Activated CD4-positive, alpha-beta T cell treated with anti-CD3 and anti-CD28 coated beads, Interleukin-2, amount 50 U/mL, for 24 hours (primary cell): Measurements from ENCODE around the gene LIX1L.

ENCODE experiments used
- DNase-seq, 2 donors: peaks; one replicate each; pipeline ENCODE4 v3.0.0-alpha.2; 2020; ENCODE audit warnings: low read depth in 1 of 2, low spot score in 1 of 2

LIX1L gene

GRCh38 chr1:145963265-145964019, 5.6 kb upstream of the LIX1L start:
- no peak for DNase-seq

DNA sequence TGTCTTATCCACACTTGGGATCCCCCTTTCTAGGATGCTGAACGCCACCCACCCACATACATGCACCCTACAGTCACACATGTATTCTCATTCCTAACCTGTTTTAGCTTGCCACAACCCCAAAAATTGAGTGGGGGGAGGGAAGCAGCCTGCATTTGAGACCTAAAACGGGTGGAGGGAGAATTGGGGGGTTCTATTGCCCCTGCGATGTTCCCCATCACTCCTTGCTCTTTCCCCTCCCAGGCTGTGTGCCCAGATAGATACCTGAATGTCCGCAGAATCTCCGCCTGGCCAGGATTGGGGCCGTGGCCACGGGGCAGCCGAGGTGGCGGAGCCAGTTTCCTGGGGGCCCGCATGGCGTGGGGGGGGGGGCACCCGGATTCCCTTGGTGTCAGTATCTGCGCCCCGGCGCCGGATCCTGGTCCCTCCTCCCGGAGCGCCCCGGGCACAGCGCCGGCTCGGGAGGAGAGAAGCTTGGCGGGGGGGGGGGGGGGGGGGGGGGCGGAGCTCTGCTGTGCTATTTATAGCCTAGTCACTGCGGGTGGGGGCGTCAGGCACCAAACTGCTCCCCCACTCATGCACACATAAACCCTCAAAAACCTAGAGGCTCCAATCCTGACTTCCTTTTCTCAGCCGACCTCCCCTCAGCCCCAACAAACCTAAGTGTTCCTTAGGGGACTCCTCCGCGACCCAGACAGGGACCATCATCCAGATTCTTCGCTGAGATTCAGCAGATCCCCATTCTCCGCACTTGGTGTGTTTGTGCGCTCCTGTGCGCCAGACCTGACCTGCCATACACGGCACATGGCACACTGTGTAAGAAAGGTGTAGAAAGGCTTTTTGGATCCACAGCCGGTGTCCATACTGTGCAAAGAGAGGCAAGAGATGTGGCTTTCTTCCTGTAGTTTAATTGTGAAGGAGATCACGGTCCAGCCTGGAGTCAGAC, 4.6 kb upstream of the LIX1L start:
- DNase-seq = no peak

DNA sequence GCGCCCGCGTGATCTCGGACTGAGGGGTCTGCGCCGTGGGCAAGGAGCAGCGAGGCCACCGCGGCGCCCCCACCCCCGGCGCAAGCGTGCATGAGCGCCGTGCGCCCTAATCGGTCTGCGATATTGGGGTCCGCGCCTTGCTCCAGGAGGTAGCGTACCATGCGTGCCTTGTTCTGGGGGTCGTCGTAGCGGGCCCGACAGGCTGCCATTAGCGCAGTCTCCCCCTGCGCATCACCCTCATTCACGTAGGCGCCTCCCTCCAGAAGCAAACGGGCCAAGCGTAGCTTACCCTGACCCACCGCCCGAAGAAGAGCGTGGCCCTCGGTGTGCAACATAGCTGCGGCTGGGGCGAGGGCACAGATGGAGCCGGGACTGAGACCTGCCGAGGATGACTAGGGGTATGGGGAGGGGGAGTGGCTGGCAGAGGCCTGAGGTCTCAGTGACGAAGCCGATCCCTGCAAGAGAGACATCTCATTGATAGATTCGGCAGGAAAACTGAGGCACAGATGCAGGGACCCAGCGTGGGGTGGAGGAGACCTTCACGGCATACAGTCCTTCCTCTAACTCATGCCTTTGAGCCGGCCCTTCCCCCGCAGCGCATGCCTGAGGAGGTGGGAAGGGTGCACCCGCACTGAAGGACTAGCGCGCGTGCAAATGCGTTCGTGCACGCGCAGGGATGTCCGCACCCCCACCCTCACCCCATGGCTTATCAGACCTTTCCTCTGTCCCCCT, 3.8 kb upstream of the LIX1L start:
- peak; percentile 25 to 60 for DNase-seq

DNA sequence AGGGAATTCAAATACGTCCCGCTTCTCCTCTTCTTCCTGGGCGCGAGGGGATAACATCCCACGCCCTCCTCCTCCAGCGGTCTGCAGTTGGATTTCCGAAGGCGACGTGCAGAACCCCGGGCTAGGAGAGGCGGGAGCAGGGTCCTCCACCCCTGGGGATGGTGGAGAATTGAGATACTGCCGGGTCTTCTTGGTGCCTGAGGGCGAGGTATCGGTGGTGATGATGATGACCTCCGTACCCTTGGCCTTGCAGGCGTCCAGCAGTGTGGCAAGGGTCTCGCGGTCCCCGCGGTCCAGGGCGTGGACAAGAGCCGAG, 3.2 kb upstream of the LIX1L start:
- no peak for DNase-seq

DNA sequence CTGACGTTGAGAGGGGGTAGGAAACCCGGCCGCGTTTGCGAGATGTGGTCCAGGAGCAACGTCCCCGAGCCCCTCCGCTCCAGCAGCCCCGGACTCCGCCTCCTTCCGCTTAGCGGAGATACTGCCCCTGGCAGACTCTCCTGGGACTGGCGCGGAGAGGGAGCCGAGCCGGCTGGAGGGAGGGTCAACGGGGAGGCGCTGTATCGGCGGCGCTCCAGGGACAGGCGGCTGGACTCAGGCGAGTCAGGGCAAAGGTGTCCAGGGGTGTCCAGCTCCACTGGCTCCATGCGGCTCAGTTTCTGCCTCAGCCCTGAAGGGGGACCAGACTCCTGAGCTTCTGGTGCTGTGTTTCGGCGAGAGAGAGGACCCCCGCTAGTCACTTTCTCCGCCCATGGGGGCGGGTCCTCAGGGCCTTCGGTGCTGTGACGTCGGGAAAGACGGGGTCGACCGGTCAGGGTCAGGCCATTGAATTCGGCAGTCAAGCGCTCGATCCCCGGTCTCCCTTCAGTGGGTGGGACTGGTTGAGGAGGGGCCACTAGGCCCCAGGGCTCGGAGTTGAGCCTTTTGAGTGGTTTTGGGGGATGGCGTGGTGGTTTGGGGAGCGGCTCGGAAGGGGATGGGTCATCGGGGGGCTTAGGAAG, 2.8 kb upstream of the LIX1L start:
- DNase-seq = no peak

GRCh38 chr1:145959957-145960467, 2.2 kb upstream of the LIX1L start:
- DNase-seq = no peak

- no peak for DNase-seq
Observed at GRCh38 chr1:145959333-145959732, 1.5 kb upstream of the LIX1L start.

DNA sequence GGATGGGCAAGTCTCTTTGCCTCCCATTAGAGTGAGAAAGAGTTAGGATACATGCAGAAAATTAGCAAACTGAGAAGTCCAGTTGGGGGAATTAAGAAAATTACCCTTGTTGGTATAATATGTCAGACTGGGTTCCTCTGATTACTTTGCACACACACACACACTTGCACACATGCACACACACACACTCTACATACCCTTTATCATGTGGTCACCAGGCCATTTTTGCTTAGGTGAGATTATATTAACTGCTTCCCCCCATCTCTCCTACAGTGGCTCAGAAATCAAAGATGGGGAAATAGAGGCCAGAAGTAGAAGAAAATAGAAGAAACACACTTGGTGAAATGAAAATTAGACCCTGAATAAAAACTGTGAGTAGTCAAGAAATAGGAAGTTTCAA, 917 bp upstream of the LIX1L start:
- no peak for DNase-seq

GRCh38 chr1:145956781-145957442, 905 bp downstream of the LIX1L start:
- DNase-seq = no peak

DNA sequence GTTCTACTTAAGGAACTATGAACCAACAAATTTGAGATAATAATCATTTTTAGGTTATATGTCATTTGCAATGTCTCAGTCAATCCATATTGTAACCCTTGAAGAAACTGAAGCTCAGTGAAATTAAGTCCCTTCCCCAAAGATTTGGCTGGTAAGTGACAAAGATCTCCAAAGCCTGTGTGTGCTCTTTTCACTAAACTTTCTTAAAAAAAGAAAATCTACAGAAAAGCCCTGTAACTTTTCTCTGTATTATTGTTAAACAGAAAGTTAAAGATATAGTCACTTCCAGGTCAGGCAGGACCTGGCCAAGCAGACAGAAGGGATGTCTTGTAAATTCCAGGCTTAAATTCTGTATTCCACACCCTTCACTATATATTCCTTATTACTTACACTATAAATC, 1.5 kb downstream of the LIX1L start:
- no peak for DNase-seq

DNA sequence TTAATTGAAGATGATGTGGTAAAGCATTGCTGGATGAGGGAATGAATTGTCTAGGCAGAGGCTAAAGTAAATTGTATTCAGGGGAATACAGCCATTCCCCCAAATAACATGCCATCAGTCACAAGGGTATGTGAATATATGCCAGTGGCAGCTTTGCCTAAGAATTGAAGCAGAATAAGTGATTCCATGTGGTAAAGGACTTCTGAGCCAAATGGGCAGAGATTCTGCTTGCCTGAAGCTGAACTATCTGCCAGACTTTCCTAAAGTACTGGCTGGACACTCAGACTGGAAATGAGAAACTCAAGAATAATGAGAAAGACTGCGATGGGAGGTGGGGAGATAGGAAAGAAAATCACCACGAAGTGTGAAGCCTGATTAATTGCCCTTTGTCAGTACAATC, 2.4 kb downstream of the LIX1L start:
- no peak for DNase-seq

DNA sequence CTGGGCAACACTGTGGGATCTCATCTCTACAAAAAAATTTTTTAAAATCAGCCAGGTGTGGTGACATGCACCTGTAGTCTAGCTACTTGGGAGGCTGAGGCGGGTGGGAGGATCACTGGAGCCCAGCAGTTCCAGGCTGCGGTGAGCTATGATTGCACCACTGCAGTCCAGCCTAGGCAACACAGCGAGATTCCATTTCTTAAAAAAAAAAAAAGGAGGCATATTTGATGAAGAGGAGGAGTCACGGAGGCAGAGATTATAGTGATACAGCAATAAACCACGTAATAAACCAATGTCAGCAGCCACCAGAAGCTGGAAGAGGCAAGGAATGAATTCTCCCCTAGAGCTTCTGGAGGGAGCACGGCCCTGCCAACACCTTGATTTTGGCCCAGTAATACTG, 4.0 kb downstream of the LIX1L start:
- DNase-seq = no peak

- DNase-seq = no peak
Observed at GRCh38 chr1:145952903-145953302, 4.9 kb downstream of the LIX1L start.

DNA sequence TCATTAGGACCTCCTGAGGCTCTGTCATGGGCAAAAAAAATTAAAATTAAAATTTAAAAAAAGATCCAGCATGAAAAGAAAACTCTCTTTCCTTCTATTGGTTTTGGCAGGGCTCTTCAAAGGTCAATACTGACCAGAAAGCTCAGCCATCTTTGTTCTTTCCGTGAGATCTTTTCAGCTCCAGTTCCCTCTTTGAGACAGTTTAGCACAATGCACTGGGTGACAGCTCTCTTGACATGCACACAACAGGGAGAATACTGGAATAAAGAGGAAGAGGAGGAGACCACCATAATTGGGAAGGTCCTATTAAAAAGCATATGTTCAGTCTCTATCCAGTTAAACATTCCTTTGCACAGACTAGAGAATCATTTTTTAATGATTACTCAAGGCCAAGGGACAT, 6.3 kb downstream of the LIX1L start:
- no peak for DNase-seq

- no peak for DNase-seq
Observed at GRCh38 chr1:145949219-145949618, 8.6 kb downstream of the LIX1L start.

DNA sequence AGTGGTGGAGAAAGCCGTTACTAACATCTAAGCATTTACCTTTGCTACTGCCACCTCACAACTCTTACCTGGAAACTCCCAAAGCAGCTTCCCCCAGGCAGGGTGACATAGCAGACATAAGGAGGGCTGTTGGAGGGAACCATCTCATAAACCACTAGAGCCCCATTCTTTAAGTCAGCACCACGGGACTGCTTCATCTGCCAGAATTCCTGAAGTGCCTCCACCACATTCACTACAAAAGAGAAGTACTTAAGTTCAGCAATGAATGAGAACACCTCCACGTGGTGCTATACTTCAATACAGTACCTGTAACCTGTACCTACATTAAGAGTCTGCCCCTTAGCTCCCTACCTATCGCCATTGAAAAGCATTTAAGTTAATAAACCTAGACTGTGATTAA, 10.3 kb downstream of the LIX1L start:
- no peak for DNase-seq

GRCh38 chr1:145946477-145946986, 11.3 kb downstream of the LIX1L start:
- DNase-seq = no peak

GRCh38 chr1:145944532-145944931, 13.3 kb downstream of the LIX1L start:
- no peak for DNase-seq

DNA sequence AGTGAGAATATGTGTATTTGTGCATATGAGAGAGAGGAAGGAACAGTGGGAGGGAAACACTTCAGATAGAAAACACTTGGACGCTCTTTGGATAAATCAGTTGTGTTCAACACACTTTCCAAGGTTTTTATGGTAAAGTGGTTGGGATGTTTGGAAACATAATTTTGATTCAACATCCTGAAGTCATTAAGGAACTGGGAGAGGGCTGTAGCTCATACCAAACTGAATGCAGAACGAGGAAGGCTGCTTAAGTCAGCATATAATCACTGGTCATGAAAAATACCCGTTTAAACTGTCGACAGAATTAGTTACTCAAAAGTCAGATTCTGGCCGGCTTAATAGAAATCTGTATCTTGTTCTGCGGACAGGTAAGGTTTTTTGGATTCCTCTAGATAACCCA, 14.9 kb downstream of the LIX1L start:
- no peak for DNase-seq

GRCh38 chr1:145942405-145942804, 15.4 kb downstream of the LIX1L start:
- DNase-seq = no peak
